ENCODE measurements around the gene OR10Z1.

OR10Z1 gene

GRCh38 chr1:158649052-158649451 lies 44.0 kb downstream of the OR10Z1 start:
- Histone ChIP-seq H3K4me2 (ENCODE audit: insufficient read depth, low read length) (no peak overlapping the region), H3K4me3 (ENCODE audit: low read depth in 1 of 2, low read length in 2 of 2) (no peak overlapping the region), H4K20me1 (ENCODE audit: insufficient read depth, low read length) (no peaks in the 10 kb centered on the region), H3K9ac (ENCODE audit: low read depth, low read length) (no peak overlapping the region), H2AFZ (ENCODE audit: low read depth, low read length) (no peak overlapping the region), H3K9me3 (ENCODE audit: insufficient read depth, low read length, severe bottlenecking) (no peaks in the 10 kb centered on the region), H3K27ac (ENCODE audit: low read length) (no peak overlapping the region), H3K27me3 (ENCODE audit: insufficient read depth, low read length, poor library complexity) (peaks cover 21% of the 10 kb centered on the region), H3K79me2 (ENCODE audit: insufficient read depth, low read length) (no peaks in the 10 kb centered on the region), H3K4me1 (ENCODE audit: insufficient read depth, low read length) (peaks cover 6% of the 10 kb centered on the region; the same call in 1 of the 2 replicates), H3K36me3 (ENCODE audit: insufficient read depth, low read length) (no peaks in the 10 kb centered on the region)
- DNase-seq (no peak), ATAC-seq (ENCODE audit: insufficient read depth, low read depth) (0 out of 3 replicates have a peak, but pooled peaks have one; percentile 33)
- TF ChIP-seq EZH2 (IDR thresholded peaks at IDR 0.05; ENCODE audit: borderline replicate concordance, low read depth, low read length, severe bottlenecking), result no peak
- TF ChIP-seq, protein P1, sequence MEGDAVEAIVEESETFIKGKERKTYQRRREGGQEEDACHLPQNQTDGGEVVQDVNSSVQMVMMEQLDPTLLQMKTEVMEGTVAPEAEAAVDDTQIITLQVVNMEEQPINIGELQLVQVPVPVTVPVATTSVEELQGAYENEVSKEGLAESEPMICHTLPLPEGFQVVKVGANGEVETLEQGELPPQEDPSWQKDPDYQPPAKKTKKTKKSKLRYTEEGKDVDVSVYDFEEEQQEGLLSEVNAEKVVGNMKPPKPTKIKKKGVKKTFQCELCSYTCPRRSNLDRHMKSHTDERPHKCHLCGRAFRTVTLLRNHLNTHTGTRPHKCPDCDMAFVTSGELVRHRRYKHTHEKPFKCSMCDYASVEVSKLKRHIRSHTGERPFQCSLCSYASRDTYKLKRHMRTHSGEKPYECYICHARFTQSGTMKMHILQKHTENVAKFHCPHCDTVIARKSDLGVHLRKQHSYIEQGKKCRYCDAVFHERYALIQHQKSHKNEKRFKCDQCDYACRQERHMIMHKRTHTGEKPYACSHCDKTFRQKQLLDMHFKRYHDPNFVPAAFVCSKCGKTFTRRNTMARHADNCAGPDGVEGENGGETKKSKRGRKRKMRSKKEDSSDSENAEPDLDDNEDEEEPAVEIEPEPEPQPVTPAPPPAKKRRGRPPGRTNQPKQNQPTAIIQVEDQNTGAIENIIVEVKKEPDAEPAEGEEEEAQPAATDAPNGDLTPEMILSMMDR (IDR thresholded peaks at IDR 0.05; ENCODE audit: borderline replicate concordance, extremely low read depth, low read length, poor library complexity, severe bottlenecking), result peak; percentile 48

- TF ChIP-seq, protein P1 (IDR thresholded peaks at IDR 0.05; ENCODE audit: borderline replicate concordance, extremely low read depth, low read length, poor library complexity, severe bottlenecking), result no peak
- TF ChIP-seq EZH2 (IDR thresholded peaks at IDR 0.05; ENCODE audit: borderline replicate concordance, low read depth, low read length, severe bottlenecking), result no peak
- ATAC-seq (ENCODE audit: insufficient read depth, low read depth), result no peak
- Histone ChIP-seq H3K27me3 (ENCODE audit: insufficient read depth, low read length, poor library complexity) (peaks cover 40% of the 10 kb centered on the region), H3K36me3 (ENCODE audit: insufficient read depth, low read length) (no peaks in the 10 kb centered on the region), H3K4me1 (ENCODE audit: insufficient read depth, low read length) (no peaks in the 10 kb centered on the region; the same call in 1 of the 2 replicates), H3K9me3 (ENCODE audit: insufficient read depth, low read length, severe bottlenecking) (no peaks in the 10 kb centered on the region), H3K27ac (ENCODE audit: low read length) (no peak overlapping the region), H3K4me3 (ENCODE audit: low read depth in 1 of 2, low read length in 2 of 2) (no peak overlapping the region), H3K79me2 (ENCODE audit: insufficient read depth, low read length) (no peaks in the 10 kb centered on the region), H4K20me1 (ENCODE audit: insufficient read depth, low read length) (no peaks in the 10 kb centered on the region), H3K9ac (ENCODE audit: low read depth, low read length) (no peak overlapping the region), H3K4me2 (ENCODE audit: insufficient read depth, low read length) (no peak overlapping the region), H2AFZ (ENCODE audit: low read depth, low read length) (no peak overlapping the region)
- DNase-seq, result no peak
Measured at GRCh38 chr1:158652721-158653334, 47.8 kb downstream of the OR10Z1 start.

DNA sequence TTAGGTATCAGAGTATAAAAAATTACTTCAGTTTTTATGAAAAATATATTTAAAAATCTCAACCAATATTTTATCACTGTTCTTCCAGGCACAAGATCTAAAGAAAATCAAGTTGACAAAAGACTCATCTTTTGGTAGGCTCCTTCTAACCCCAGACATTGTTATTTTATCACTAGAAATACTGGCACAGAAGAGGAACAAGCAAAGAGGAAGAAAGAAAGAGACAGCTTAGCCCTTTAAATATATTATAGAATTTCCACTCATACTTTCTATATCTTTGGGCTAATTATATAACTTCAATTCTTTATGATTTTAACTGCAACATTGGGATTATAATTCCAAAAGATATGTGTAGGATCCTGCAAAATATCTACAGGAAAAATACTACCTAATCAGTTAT lies 49.0 kb downstream of the OR10Z1 start:
- no peaks in the 10 kb centered on the region for H3K79me2 ChIP-seq (ENCODE audit: insufficient read depth, low read length)
- no peak overlapping the region for H3K4me2 ChIP-seq (ENCODE audit: insufficient read depth, low read length)
- no peak overlapping the region for H3K27ac ChIP-seq (ENCODE audit: low read length)
- no peaks in the 10 kb centered on the region for H4K20me1 ChIP-seq (ENCODE audit: insufficient read depth, low read length)
- no peak overlapping the region for H3K9ac ChIP-seq (ENCODE audit: low read depth, low read length)
- H3K4me3 ChIP-seq (ENCODE audit: low read depth in 1 of 2, low read length in 2 of 2), result no peak overlapping the region
- peaks cover 43% of the 10 kb centered on the region for H3K27me3 ChIP-seq (ENCODE audit: insufficient read depth, low read length, poor library complexity)
- H2AFZ ChIP-seq (ENCODE audit: low read depth, low read length), result no peak overlapping the region
- H3K9me3 ChIP-seq (ENCODE audit: insufficient read depth, low read length, severe bottlenecking), result no peaks in the 10 kb centered on the region
- no peaks in the 10 kb centered on the region for H3K36me3 ChIP-seq (ENCODE audit: insufficient read depth, low read length)
- ATAC-seq (ENCODE audit: insufficient read depth, low read depth) (no peak), DNase-seq (no peak)
- TF ChIP-seq, protein P1 (IDR thresholded peaks at IDR 0.05; ENCODE audit: borderline replicate concordance, extremely low read depth, low read length, poor library complexity, severe bottlenecking), result no peak
- no peak for TF ChIP-seq EZH2 (IDR thresholded peaks at IDR 0.05; ENCODE audit: borderline replicate concordance, low read depth, low read length, severe bottlenecking)
- H3K4me1 ChIP-seq (ENCODE audit: insufficient read depth, low read length), result no peaks in the 10 kb centered on the region; the same call in 1 of the 2 replicates

Data from DND-41 (cell line).